ENCODE data around the gene OVOL3.

OVOL3 gene

GRCh38 chr19:36136964-36137686 lies 26.2 kb downstream of the OVOL3 start:
- peak; percentile 5 for DNase-seq

- DNase-seq = no peak
These were observed 28.2 kb downstream of the OVOL3 start for GRCh38 chr19:36139120-36139472.

- peak; percentile 96 for DNase-seq
These were observed 28.7 kb downstream of the OVOL3 start, which contains the start of gene CAPNS1 for GRCh38 chr19:36139473-36140303. Gene CAPNS1, plus strand, starts transcription at chr19:36140066. Its CDS starts 946 bp downstream, at chr19:36141012.

GRCh38 chr19:36140304-36141038 lies 29.5 kb downstream of the OVOL3 start:
- DNase-seq = peak; percentile 79

- DNase-seq = peak; percentile 72
These were observed 30.3 kb downstream of the OVOL3 start for GRCh38 chr19:36141039-36141927.

- no peak for DNase-seq
These were observed 31.1 kb downstream of the OVOL3 start for GRCh38 chr19:36142046-36142445.

- no peak for DNase-seq
These were observed 31.6 kb downstream of the OVOL3 start for GRCh38 chr19:36142496-36142895.

GRCh38 chr19:36144624-36145023 lies 33.7 kb downstream of the OVOL3 start:
- DNase-seq = no peak

GRCh38 chr19:36149673-36150406 lies 38.9 kb downstream of the OVOL3 start:
- no peak for DNase-seq

- no peak for DNase-seq
These were observed 39.6 kb downstream of the OVOL3 start for GRCh38 chr19:36150586-36150985.

GRCh38 chr19:36151144-36152018 lies 40.4 kb downstream of the OVOL3 start:
- DNase-seq = no peak

- no peak for DNase-seq
These were observed 41.0 kb downstream of the OVOL3 start for GRCh38 chr19:36152019-36152351.

- no peak for DNase-seq
These were observed 41.6 kb downstream of the OVOL3 start, which contains the start of gene COX7A1 for GRCh38 chr19:36152352-36153091. Gene COX7A1, minus strand, starts transcription at chr19:36152447. Its CDS starts 40 bp downstream, at chr19:36152407.

- DNase-seq = no peak
These were observed 42.2 kb downstream of the OVOL3 start for GRCh38 chr19:36153126-36153525.

- no peak for DNase-seq
These were observed 50.1 kb downstream of the OVOL3 start for GRCh38 chr19:36160821-36161596.
